Panc1 (cell line): ENCODE measurements around the gene LIM2. TPM values are rescaled to one million over a fixed set of nuclear protein-coding genes. Genes with fewer than 3 reads are reported as not detected.
"Not testable (repeated sequence)": the region's sequence is repeated elsewhere in the genome, so short reads cannot be mapped to it uniquely, and the experiment has no call there.

Source experiments
- ATAC-seq: fragments of 200-7000 bp; cut with Tn5 transposase; 2 replicates; pipeline ENCODE4 v1.9.1; 2020; ENCODE audit warnings: mild to moderate bottlenecking, moderate library complexity
- BruUV-seq: library from RNA; stranded (reverse); fragments of 400-500 nt; replicated peaks from 2 replicates; lab custom pipeline; 2021; lab: Mats Ljungman, UMichigan
- CTCF ChIA-PET: fragments of 300-600 bp; sonication (Branson Sonifier 250); formaldehyde crosslinking; loops from one replicate; lab custom pipeline; 2022; ENCODE audit warnings: antibody characterized with exemption; lab: Charles Lee
- POLR2A ChIA-PET: fragments of 300-600 bp; sonication (Branson Sonifier 250); formaldehyde crosslinking; loops from one replicate; lab custom pipeline; 2022; ENCODE audit warnings: antibody characterized with exemption; lab: Charles Lee
- DNase-seq: peaks from one replicate; pipeline ENCODE4 v3.0.0-alpha.2; 2010; ENCODE audit warnings: low read depth, low spot score
- H3K27ac ChIP-seq: 2 replicates; pipeline ENCODE4 v1.5.1; 2011; ENCODE audit warnings: mild to moderate bottlenecking, low read length, inconsistent platforms
- H3K27me3 ChIP-seq: fragments of 200-500 bp; sonication (Bioruptor generic); 2 replicates; pipeline ENCODE4 v1.6.0; 2014; ENCODE audit warnings: low read length, inconsistent platforms; ENCODE audit not compliant: control insufficient read depth, insufficient read depth
- H3K36me3 ChIP-seq: fragments of 200-500 bp; sonication (Bioruptor generic); 2 replicates; pipeline ENCODE4 v1.5.1; 2014; ENCODE audit warnings: inconsistent platforms, mild to moderate bottlenecking, low read length, moderate library complexity; ENCODE audit not compliant: control insufficient read depth, insufficient read depth
- H3K4me1 ChIP-seq: 2 replicates; pipeline ENCODE4 v1.5.1; 2011; ENCODE audit warnings: inconsistent platforms, mild to moderate bottlenecking, low read length, moderate library complexity; ENCODE audit not compliant: control insufficient read depth, insufficient read depth
- H3K4me3 ChIP-seq, 2 experiments: 2 replicates each; pipeline ENCODE4 v1.5.1; 2011 to 2012; ENCODE audit warnings: low read depth in 2 of 2, low read length in 2 of 2, mild to moderate bottlenecking in 2 of 2, inconsistent platforms in 1 of 2, moderate library complexity in 1 of 2
- H3K9me3 ChIP-seq: fragments of 200-500 bp; sonication (Bioruptor generic); 2 replicates; pipeline ENCODE4 v1.5.1; 2014; ENCODE audit warnings: low read depth, mild to moderate bottlenecking, inconsistent platforms, low read length, moderate library complexity; ENCODE audit not compliant: control insufficient read depth, insufficient read depth
- CTCF ChIP-seq: fragments of 450-650 bp; IDR thresholded peaks from 2 replicates; pipeline ENCODE4 v1.5.1; 2017; ENCODE audit warnings: mild to moderate bottlenecking
- REST ChIP-seq, 2 experiments: IDR thresholded peaks; 2 replicates each; pipeline ENCODE4 v1.6.1; 2011 to 2012; ENCODE audit warnings: low read depth in 2 of 2, control low read depth in 1 of 2, low read length in 1 of 2, mild to moderate bottlenecking in 1 of 2, moderate library complexity in 1 of 2; ENCODE audit not compliant: insufficient read depth in 1 of 2
- SIN3A ChIP-seq: IDR thresholded peaks from 2 replicates; pipeline ENCODE4 v1.6.1; 2012; ENCODE audit warnings: low read depth, mild to moderate bottlenecking, low read length, moderate library complexity, borderline replicate concordance; ENCODE audit not compliant: insufficient read depth
- in situ Hi-C: cut with HindIII; loops from 2 replicates; pipeline ENCODE4 v1.10.0; 2016; ENCODE audit warnings: low sequenced_read_pairs, low pct_unique_long_range_greater_than_20kb
- intact Hi-C: fragments of 100-400 bp; cut with micrococcal nuclease; formaldehyde crosslinking; loops from one replicate; pipeline ENCODE4 v1.10.0; 2022; ENCODE audit not compliant: unreplicated experiment
- total RNA-seq: library from RNA; stranded (reverse); gene quantifications from one replicate; pipeline ENCODE4 v1.2.1, GENCODE V29; 2021; ENCODE audit not compliant: unreplicated experiment

LIM2 gene
- total RNA-seq, 1 experiment from 2014 or later, result not detected

DNA sequence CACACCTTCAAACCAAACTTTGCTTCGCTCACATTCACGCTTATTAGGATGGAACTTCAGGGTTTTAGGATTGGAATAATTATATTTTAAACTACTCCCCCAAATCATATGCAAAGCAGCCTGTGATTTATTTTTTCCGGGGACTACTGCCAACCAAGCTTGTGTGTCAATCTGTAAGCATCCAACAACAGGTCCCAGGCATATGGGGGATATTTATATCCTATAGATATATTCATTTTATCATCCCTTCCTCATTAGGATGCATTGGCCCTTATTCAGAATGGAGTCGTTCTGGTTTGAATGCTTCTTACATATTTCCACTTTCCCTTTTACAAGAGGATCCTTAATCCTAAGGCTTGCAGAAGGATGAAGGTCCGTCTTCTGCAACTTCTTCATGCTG lies 11.5 kb upstream of the LIM2 start:
- no peaks in the 10 kb centered on the region; the same call in 1 of the 2 replicates for H3K36me3 ChIP-seq
- H3K27me3 ChIP-seq, result no peaks in the 10 kb centered on the region
- ATAC-seq (no peak), DNase-seq (no peak)
- BruUV-seq, result no TSS peak
- in situ Hi-C loops, result no loop called here
- H3K9me3 ChIP-seq, result no peaks in the 10 kb centered on the region
- ChIA-PET POLR2A (no interaction called here), CTCF (no interaction called here)
- no peak for TF ChIP-seq SIN3A
- TF ChIP-seq REST (IDR thresholded peaks at IDR 0.05; ENCODE audit: insufficient read depth in 1 of 2, low read depth in 2 of 2, low read length in 1 of 2), result no peak
- intact Hi-C loops, result no loop called here
- no peaks in the 10 kb centered on the region; the same call in 1 of the 2 replicates for H3K4me1 ChIP-seq
- no peak overlapping the region for H3K27ac ChIP-seq
- no peak overlapping the region for H3K4me3 ChIP-seq

- TF ChIP-seq CTCF (peak; percentile 67), REST (IDR thresholded peaks at IDR 0.05; ENCODE audit: insufficient read depth in 1 of 2, low read depth in 2 of 2, low read length in 1 of 2) (no peak)
- ChIA-PET CTCF (interaction anchor here (0.6 kb wide), 1 partner anchor 54 kb away, joined by 3 read pairs; no protein-coding TSS in a partner anchor), POLR2A (no interaction called here)
- BruUV-seq, result no TSS peak
- ATAC-seq (no peak), DNase-seq (no peak)
- H3K27ac ChIP-seq, result no peak overlapping the region
- H3K27me3 ChIP-seq, result no peaks in the 10 kb centered on the region
- H3K36me3 ChIP-seq, result no peaks in the 10 kb centered on the region; the same call in 1 of the 2 replicates
- peaks cover 3% of the 10 kb centered on the region for H3K4me1 ChIP-seq
- intact Hi-C loops (no loop called here), in situ Hi-C loops (no loop called here)
- H3K4me3 ChIP-seq, result no peak overlapping the region
- no peaks in the 10 kb centered on the region for H3K9me3 ChIP-seq
Measured at GRCh38 chr19:51398096-51398704, 10.4 kb upstream of the LIM2 start.

DNA sequence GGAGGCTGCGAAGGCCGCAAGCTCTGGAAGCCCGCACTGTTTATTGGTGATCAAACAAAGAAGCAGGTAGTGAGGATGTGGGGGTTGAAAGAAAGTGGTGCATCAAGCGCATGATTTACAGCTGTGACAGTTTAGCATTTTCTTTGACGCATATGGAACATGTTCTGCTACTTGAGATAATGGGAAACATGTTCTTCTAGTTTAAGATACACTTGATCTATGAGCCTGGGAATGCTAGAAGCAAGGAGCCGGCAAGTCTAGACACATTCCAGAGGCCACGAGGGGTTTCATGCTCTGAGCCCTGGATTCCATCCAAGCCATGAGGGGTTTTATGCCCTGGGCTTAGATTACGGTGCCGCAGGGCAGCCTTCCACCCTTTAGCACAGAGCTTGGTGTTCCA lies 9.7 kb upstream of the LIM2 start:
- H3K9me3 ChIP-seq, DNase-seq, CTCF ChIA-PET, ATAC-seq, in situ Hi-C loops, H3K4me3 ChIP-seq, H3K27me3 ChIP-seq, H3K4me1 ChIP-seq, intact Hi-C loops, H3K27ac ChIP-seq, H3K36me3 ChIP-seq, BruUV-seq: not testable (repeated sequence)
- POLR2A ChIA-PET, result interaction anchor here (0.6 kb wide), 1 partner anchor 259 kb away, joined by 3 read pairs; no protein-coding TSS in a partner anchor
